K562 (cell line): ENCODE measurements around the gene CD93. TPM values are rescaled to one million over a fixed set of nuclear protein-coding genes. Genes with fewer than 3 reads are reported as not detected.

Experiments
- ATAC-seq: fragments of 200-7000 bp; cut with Tn5 transposase; 3 replicates; pipeline ENCODE4 v1.9.1; 2020; ENCODE audit warnings: moderate library complexity
- BruUV-seq: library from RNA; stranded (reverse); fragments of 400-500 nt; replicated peaks from 2 replicates; lab custom pipeline; 2021; lab: Mats Ljungman, UMichigan
- CTCF ChIA-PET: fragments of 300-600 bp; formaldehyde crosslinking; extraction: SDS; loops from one replicate; lab custom pipeline; 2021; ENCODE audit warnings: low intra/inter-chr PET ratio; lab: Yijun Ruan, JAX
- POLR2A ChIA-PET: fragments of 300-600, 350-650 bp; sonication (Branson Sonifier 250); formaldehyde crosslinking; extraction: SDS; loops from one replicate; lab custom pipeline; 2021; ENCODE audit warnings: antibody characterized with exemption, inconsistent platforms; lab: Yijun Ruan, JAX
- DNase-seq, 4 experiments: peaks; one replicate each; pipeline versions ENCODE4 v3.0.0 to v3.0.0-alpha.2; 2011 to 2018; ENCODE audit warnings: low spot score in 3 of 4, mixed read lengths in 3 of 4; ENCODE audit errors: extremely low read depth in 1 of 4
- FAIRE-seq: peaks from 2 replicates; lab custom pipeline; 2011; peaks lifted over from hg19 to GRCh38; lab: Jason Lieb, UNC
- H2AFZ ChIP-seq: 2 replicates; pipeline ENCODE4 v1.6.0; 2011; ENCODE audit warnings: low read depth, low read length, control low read depth, inconsistent platforms
- H3K27ac ChIP-seq: fragments of 200-600 bp; 3 replicates; pipeline ENCODE4 v1.8.0; 2011; ENCODE audit warnings: low read depth, mild to moderate bottlenecking, control low read depth, inconsistent platforms, low read length, moderate library complexity, mixed read lengths; ENCODE audit errors: extremely low read depth
- H3K27me3 ChIP-seq, 2 experiments: fragments of 300-600 bp in 1 of 2; 2 replicates in 1 of 2; 3 replicates in 1 of 2; pipeline versions ENCODE4 v1.6.0 to v1.8.0; 2011; ENCODE audit warnings: inconsistent platforms in 2 of 2, low read length in 2 of 2, mild to moderate bottlenecking in 1 of 2, mixed read lengths in 1 of 2, moderate library complexity in 1 of 2; ENCODE audit not compliant: control insufficient read depth in 2 of 2, insufficient read depth in 2 of 2
- H3K36me3 ChIP-seq: fragments of 300-600 bp; 3 replicates; pipeline ENCODE4 v1.8.0; 2011; ENCODE audit warnings: mild to moderate bottlenecking, low read length, inconsistent platforms; ENCODE audit not compliant: control insufficient read depth, insufficient read depth
- H3K4me1 ChIP-seq, 2 experiments: fragments of 200-600 bp in 1 of 2; replicated peaks in 1 of 2; 2 replicates in 1 of 2; 3 replicates in 1 of 2; pipeline versions ENCODE4 v1.5.1 to v1.8.0; 2011; ENCODE audit warnings: inconsistent platforms in 2 of 2, low read length in 2 of 2, mild to moderate bottlenecking in 1 of 2, mixed read lengths in 1 of 2, moderate library complexity in 1 of 2; ENCODE audit not compliant: control insufficient read depth in 2 of 2, insufficient read depth in 2 of 2
- H3K4me2 ChIP-seq: 2 replicates; pipeline ENCODE4 v1.6.1; 2011; ENCODE audit warnings: low read length, control low read depth, inconsistent platforms, mixed read lengths; ENCODE audit not compliant: insufficient read depth
- H3K4me3 ChIP-seq: fragments of 200-600 bp; sonication (generic), shearing (Covaris generic); 2 replicates; pipeline ENCODE4 v1.5.1; 2016; ENCODE audit warnings: control low read depth, inconsistent platforms
- H3K79me2 ChIP-seq: fragments of 200-600 bp; 3 replicates; pipeline ENCODE4 v1.8.0; 2011; ENCODE audit warnings: low read length, inconsistent platforms; ENCODE audit not compliant: control insufficient read depth, insufficient read depth
- H3K9ac ChIP-seq, 2 experiments: 2 replicates each; pipeline versions ENCODE4 v1.6.0 to v1.6.1; 2011; ENCODE audit warnings: low read depth in 2 of 2, low read length in 2 of 2, control low read depth in 1 of 2, inconsistent platforms in 1 of 2, mild to moderate bottlenecking in 1 of 2, mixed read lengths in 1 of 2; ENCODE audit not compliant: insufficient read depth in 1 of 2
- H3K9me1 ChIP-seq: one replicate; pipeline ENCODE4 v1.6.0; 2011; ENCODE audit warnings: inconsistent platforms, mild to moderate bottlenecking, low read length, moderate library complexity; ENCODE audit not compliant: control insufficient read depth, insufficient read depth
- H3K9me3 ChIP-seq: replicated peaks from 2 replicates; pipeline ENCODE4 v1.5.1; 2011; ENCODE audit warnings: low read depth, low read length, inconsistent platforms; ENCODE audit not compliant: control insufficient read depth, insufficient read depth
- H4K20me1 ChIP-seq: replicated peaks from 2 replicates; pipeline ENCODE4 v1.6.1; 2011; ENCODE audit warnings: low read length, inconsistent platforms, mixed read lengths; ENCODE audit not compliant: control insufficient read depth, insufficient read depth
- C11orf30 ChIP-seq: fragments of 450-650 bp; IDR thresholded peaks from 2 replicates; pipeline ENCODE4 v1.6.1; 2016; ENCODE audit warnings: low read depth, mild to moderate bottlenecking
- PHB2 ChIP-seq: fragments of 450-650 bp; IDR thresholded peaks from 2 replicates; pipeline ENCODE4 v1.6.1; 2017; ENCODE audit warnings: low read depth
- ZNF316 ChIP-seq: fragments of 450-650 bp; IDR thresholded peaks from 2 replicates; pipeline ENCODE4 v1.6.1; 2016
- WGBS: fragments of 100-300 bp; shearing (Covaris generic); methylation state at CpG from one replicate; pipeline ENCODE4 v1.1.6; 2016; ENCODE audit warnings: low coverage, mixed read lengths; ENCODE audit not compliant: insufficient coverage; ENCODE audit errors: missing lambda C conversion rate; 5-methylcytosine and 5-hydroxymethylcytosine counted together
- in situ Hi-C: fragments of 300-500 bp; cut with MboI; formaldehyde crosslinking; loops from 4 replicates; pipeline ENCODE4 v1.15.0; 2018; ENCODE audit warnings: inconsistent platforms, mixed read lengths
- intact Hi-C: fragments of 100-400 bp; cut with micrococcal nuclease; formaldehyde crosslinking; loops from 2 replicates; pipeline ENCODE4 v1.14.2; 2022
- polyA plus RNA-seq, 8 experiments: library from polyadenylated mRNA; depleted of rRNA in 4 of 8; stranded (reverse) in 5 of 8; unstranded in 3 of 8; fragments of >200 nt; fragmentation: Nextera tagmentation in 2 of 8; fragmentation: Illumina TruSeq in 1 of 8; extraction: Ambion mirVana in 2 of 8; extraction: Trizol in 1 of 8; gene quantifications; 2 replicates each; pipeline versions ENCODE4 v1.2.1 to v1.2.3, GENCODE V29; 2011 to 2014; ENCODE audit warnings: inconsistent platforms in 1 of 8, missing spikeins in 1 of 8
- total RNA-seq, 7 experiments: library from RNA; depleted of rRNA in 6 of 7; stranded (reverse); fragments of >200 nt in 6 of 7; fragmentation: Illumina TruSeq in 2 of 7; extraction: Trizol in 2 of 7; gene quantifications; 2 replicates each; pipeline versions ENCODE4 v1.2.1 to v1.2.3, GENCODE V29; 2011 to 2021; ENCODE audit warnings: low replicate concordance in 1 of 7

CD93 gene
- total and polyA plus RNA-seq, 9 of the 15 experiments (the other 6 are each of a cell fraction or from before 2014, with no cell fraction given): 0.03 to 0.20 (median 0.05) TPM

DNA sequence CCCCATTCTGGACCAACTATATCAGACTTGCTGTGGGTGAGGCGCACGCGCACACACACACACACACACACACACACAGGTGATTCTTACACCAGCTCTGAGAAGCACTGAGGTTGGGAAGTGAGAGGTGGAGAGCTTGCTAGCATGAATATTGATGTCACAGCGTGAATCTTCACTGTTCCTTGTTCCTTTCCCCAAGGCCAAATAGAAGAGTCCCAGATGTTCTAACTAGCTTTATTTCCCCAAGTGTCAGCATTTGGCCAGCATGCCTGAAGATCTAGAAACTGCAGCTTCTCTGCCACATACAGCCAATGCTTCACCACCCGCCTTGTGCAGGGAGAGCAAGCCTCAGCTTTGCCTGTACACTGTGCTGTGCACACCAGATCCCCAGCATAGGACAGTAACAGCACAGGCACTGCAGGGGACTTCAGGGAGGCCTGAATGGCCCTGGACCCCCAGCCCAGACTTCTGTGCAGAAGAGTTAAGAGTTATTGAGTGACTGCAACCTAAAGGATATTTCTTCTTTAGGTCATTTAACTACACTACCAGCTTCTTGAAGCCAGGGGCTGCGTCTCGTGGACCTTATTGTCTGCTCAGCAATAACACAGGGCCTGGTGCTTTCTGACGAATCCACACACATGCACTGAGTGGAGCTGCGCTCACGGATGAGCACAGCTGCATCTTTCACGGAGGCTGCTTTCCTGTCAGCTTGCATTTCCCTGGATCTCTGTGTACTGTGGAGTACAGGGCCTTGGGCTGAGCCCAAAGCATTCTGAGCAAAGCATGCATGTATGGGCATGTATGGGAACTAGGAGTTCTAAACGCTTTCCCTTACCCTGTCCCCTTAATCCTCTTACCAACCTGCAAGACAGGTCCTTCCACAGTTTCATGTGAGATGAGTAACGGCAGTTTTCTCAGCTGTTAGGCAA is 13.9 kb upstream of the CD93 start:
- no peaks in the 10 kb centered on the region for H3K9me3 ChIP-seq
- in situ Hi-C loops: no loop called here
- no peak overlapping the region for H2AFZ ChIP-seq
- intact Hi-C loops: no loop called here
- H3K9ac ChIP-seq: no peak overlapping the region; a peak in 1 of 4 replicates
- no peaks in the 10 kb centered on the region for H3K79me2 ChIP-seq
- no peaks in the 10 kb centered on the region for H3K9me1 ChIP-seq
- ATAC-seq (no peak), FAIRE-seq (no peak), DNase-seq (no peak)
- H3K27me3 ChIP-seq: no peaks in the 10 kb centered on the region
- H4K20me1 ChIP-seq: no peaks in the 10 kb centered on the region
- no TSS peak for BruUV-seq
- no peak overlapping the region for H3K4me3 ChIP-seq
- 53% methylated on average over 12 of the region's 13 CpGs for WGBS
- no peak overlapping the region for H3K27ac ChIP-seq
- CTCF ChIA-PET: no interaction called here
- no peak overlapping the region for H3K4me2 ChIP-seq
- H3K36me3 ChIP-seq: no peaks in the 10 kb centered on the region
- TF ChIP-seq ZNF316 (peak; percentile 26; the same call in 1 of the 2 replicates), C11orf30 (peak; percentile 31), PHB2 (no peak)
- POLR2A ChIA-PET: interaction anchor here (0.6 to 1.1 kb wide), 3 partner anchors 12 to 38 kb away, joined by 3 to 4 read pairs (median 3); no protein-coding TSS in a partner anchor
- peaks cover 0 to 5% of the 10 kb centered on the region in 2 experiments; a peak in 3 of 5 replicates for H3K4me1 ChIP-seq
